Right renal cortex interstitium (tissue), 3 donors: ENCODE measurements around the gene MAML1. TPM values are rescaled to one million over a fixed set of nuclear protein-coding genes. Genes with fewer than 3 reads are reported as not detected.
"Not testable (repeated sequence)": the region's sequence is repeated elsewhere in the genome, so short reads cannot be mapped to it uniquely, and the experiment has no call there.

ENCODE experiments used
- DNase-seq, 3 donors: peaks; one replicate each; pipeline ENCODE4 v3.0.0-alpha.2; 2013; ENCODE audit warnings: low read depth in 3 of 3, low spot score in 2 of 3
- polyA plus RNA-seq, 3 donors: library from polyadenylated mRNA; unstranded; fragments of 120-200 nt; gene quantifications; one replicate each; pipeline ENCODE4 v1.2.1, GENCODE V29; 2013; ENCODE audit not compliant: insufficient read length in 3 of 3

MAML1 gene
- 10 to 100 TPM; 35.6 to 39.5 (median 38.1) TPM for polyA plus RNA-seq

GRCh38 chr5:179732412-179732917, at the start of gene MAML1:
MAML1 (plus strand) TSS chr5:179732822; CDS start chr5:179733113, 291 bp downstream.
- DNase-seq = peak; percentile 97 to 99 (median 98)

GRCh38 chr5:179689212-179689611, 43.4 kb upstream of the MAML1 start:
- DNase-seq = not testable (repeated sequence)

- no peak for DNase-seq
Observed at GRCh38 chr5:179694561-179694960, 38.1 kb upstream of the MAML1 start.

GRCh38 chr5:179696603-179697002, 36.0 kb upstream of the MAML1 start:
- DNase-seq = peak in 1 of 3 donors; percentile 12

GRCh38 chr5:179697108-179697507, 35.5 kb upstream of the MAML1 start:
- DNase-seq = no peak

DNA sequence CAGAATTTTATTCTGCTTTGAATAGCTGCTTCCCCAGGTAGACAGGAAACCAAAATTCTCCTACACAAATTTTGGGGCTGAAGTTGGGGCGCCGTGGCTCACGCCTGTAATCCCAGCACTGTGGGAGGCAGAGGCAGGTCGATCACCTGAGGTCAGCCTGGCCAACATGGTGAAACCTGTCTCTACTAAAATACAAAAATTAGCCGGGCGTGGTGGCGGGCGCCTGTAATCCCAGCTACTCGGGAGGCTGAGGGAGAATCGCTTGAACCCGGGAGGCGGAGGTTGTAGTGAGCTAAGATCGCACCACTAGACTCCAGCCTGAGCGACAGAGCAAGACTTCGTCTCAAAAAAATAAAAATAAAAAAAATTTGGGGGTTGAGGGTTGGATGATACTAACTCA, 35.1 kb upstream of the MAML1 start:
- not testable (repeated sequence) for DNase-seq

GRCh38 chr5:179697993-179698934, 34.4 kb upstream of the MAML1 start:
- peak; percentile 93 to 97 (median 96) for DNase-seq

DNA sequence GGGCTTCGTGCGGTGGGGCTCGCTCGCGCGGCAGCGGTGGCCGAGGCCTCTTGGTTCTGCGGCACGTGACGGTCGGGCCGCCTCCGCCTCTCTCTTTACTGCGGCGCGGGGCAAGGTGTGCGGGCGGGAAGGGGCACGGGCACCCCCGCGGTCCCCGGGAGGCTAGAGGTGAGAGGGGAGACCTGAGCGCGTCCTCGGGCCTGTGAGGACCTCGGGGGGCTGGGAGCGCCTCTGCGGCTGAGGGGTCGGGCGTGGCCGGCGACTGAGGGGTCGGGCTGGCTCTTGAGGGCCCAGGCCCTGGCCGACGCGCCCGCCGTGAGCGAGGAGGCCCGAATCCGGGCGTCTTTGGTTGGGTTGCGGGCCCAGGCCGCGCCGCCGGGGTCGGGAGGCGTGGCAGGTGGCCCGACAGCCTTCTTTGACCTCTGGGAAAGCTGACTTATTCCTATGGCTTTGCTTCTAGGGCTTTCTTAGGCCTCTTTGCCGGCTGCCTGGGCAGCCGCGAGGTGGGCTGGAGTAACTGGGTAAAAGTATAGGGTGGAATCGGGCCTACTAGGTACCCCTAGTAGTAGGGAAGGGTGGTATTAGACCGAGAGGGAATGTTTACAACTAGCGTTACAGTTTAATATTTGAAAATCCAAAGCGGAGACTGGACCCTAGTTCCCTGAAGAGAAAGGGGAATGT, 33.5 kb upstream of the MAML1 start, which contains the start of gene CANX:
Gene CANX, plus strand, starts transcription at position 33 of the 681 bp plus-strand sequence. CDS start 6,715 bp downstream, outside the sequence.
- DNase-seq = peak in 1 of 3 donors; percentile 14

DNA sequence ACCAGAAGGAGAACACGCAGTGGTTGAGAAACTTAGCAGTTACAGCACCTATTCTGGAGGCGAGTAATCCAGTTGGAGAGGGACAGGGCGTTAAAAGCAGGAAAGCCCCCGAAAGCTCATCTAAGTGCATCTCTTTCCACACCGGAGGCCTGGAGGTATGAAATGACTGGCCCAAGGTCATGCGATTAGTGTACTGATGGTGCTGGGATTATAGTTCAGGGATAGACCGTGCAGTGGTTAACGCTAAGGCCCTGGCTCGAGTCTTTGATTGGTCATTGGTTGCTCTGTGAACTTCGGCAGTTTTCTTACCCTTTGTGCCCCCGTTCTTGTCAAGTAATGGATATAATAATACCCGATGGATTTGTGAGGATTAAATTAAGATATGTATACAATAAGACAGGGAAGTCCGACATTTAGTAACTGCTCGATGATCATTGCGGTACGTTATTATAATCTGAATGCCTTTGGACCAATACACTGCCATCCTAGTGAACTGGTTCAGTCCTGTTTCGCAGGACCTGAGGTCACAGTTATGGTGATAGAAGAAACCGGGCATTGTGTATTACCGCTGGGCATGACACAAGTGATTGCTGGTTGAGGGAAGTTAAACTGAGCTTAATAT, 32.9 kb upstream of the MAML1 start:
- peak in 1 of 3 donors; percentile 10 for DNase-seq

DNA sequence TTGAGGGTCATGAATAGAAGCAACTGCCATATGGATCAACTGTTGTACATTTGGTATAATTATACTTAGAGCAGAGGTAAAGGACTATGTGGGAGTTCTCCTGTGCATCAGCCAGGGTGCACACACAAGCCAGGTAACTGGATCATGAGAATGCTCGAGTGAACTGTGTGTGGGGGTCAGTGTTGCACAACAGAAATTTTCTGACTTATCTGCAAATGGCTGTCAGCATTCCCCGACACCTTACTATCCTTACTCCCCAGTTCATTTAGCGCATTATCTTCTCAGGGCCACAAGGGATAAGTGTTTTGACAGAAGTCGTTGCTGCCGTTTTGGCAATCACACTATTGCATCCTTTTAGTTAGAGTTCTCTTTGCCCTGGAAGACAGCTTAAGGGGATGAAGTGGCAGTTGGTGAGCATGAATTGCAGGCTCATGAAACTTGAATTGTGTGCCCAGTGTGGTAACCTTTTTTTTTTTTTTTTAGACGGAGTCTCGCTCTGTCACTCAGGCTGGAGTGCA, 32.2 kb upstream of the MAML1 start:
- DNase-seq = no peak

- DNase-seq = no peak
Observed at GRCh38 chr5:179716286-179716685, 16.3 kb upstream of the MAML1 start.

GRCh38 chr5:179720222-179720621, 12.4 kb upstream of the MAML1 start:
- DNase-seq = no peak

DNA sequence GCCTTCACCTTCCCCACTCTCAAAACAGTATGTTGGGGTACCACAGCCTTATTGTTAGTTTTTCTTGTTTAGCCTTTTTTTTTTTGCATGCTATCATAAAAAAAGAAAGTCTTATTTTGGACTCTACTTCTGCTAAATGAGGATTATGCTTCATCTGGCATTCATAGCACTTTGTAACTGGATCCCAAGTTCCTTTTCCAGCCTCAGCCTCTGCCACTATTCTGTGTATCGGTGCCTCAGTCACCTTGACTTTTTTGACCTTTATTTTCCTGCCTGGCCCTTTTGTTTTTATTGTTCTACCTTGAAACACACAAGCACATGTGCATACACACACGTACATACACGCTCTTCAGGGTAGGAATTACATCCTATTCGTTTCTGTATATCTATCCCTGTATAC, 8.5 kb upstream of the MAML1 start:
- DNase-seq = no peak

- DNase-seq = no peak
Observed at GRCh38 chr5:179727106-179727505, 5.5 kb upstream of the MAML1 start.

GRCh38 chr5:179729303-179729702, 3.3 kb upstream of the MAML1 start:
- no peak for DNase-seq

DNA sequence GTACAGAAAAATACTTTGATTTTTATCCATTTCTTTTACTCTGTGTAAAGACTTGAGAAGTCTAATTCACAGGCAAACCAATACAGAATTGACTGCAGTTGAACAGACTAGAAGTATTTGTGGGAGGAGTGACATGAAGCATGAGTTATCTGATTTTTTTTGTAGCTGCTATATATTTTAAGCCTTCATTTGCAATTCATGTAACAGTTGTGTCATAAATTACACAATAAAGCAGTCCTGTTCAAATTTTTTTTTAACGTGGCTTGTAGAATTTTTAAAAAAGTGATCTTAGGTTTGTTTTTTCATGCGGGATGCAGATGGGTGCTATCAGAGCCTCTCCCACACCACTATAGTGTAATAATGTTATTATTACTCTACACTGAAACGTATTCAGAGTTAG, 2.9 kb upstream of the MAML1 start:
- DNase-seq = no peak

DNA sequence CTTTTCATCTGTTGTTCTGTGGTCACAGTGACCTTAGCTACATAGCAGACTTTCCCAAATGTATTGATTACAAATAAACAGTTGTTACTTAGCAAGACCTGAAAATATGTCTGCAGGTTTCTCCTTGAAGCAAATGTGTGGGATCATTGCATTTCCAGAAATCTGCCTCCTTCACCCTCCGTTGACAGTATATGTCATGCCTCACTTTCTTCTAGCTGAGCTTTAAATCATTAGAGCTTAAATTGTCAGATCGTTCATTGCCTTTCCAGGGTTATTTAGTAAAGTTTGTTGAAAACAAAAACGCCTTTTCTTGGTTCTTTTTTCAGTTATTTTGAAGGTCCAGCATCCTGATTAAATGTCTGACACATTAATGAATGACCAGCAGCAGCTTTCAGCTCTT, 2.3 kb upstream of the MAML1 start:
- no peak for DNase-seq

DNA sequence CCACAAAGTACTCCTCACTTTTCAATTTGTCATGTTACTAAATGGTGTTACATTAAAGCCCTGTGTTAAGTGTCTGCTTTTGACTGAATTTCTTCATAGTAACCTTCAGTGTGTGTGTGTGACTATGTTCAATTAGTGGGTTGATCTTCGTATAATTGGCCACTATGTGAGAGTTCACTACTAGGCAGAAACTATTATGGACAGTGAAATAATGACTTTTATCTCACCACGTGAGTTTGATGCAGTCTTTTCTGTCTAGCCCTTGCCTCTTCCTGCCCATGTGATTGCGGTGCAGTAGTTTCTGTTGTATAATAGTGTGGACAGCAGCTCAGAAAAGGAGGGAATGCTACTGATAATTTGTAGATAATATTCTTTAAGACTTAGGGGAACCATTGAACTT, 1.8 kb upstream of the MAML1 start:
- DNase-seq = no peak

DNA sequence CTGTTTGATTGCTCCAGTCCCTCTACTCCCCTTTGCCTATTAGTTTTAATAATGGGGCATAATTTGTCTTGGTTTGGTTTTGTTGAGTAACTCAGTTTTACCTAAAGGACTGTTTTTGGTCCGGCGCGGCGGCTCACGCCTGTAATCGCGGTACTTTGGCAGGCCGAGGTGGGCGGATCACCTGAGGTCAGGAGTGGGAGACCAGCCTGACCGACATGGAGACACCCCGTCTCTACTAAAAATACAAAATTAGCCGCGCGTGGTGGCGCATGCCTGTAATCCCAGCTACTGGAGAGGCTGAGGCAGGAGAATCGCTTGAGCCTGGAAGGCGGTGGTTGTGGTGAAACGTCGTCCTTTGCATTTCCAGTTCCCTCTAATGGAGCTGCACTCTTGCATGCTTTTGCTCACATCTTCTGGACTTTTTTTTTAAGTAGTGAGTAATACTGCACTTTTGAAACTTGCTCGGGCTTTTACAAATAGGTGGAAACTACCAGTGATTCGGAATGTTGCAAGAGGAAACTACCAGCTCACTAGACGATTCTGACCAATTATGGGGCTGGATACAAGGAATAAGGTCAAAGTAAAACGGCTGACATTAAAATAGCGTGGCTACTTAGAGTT, 721 bp upstream of the MAML1 start:
- no peak for DNase-seq
